K562 (cell line): ENCODE measurements around the gene MORC4. TPM values are rescaled to one million over a fixed set of nuclear protein-coding genes. Genes with fewer than 3 reads are reported as not detected.

Experiments
- ATAC-seq: fragments of 200-7000 bp; cut with Tn5 transposase; 3 replicates; pipeline ENCODE4 v1.9.1; 2020; ENCODE audit warnings: moderate library complexity
- BruUV-seq: library from RNA; stranded (reverse); fragments of 400-500 nt; replicated peaks from 2 replicates; lab custom pipeline; 2021; lab: Mats Ljungman, UMichigan
- CTCF ChIA-PET: fragments of 300-600 bp; formaldehyde crosslinking; extraction: SDS; loops from one replicate; lab custom pipeline; 2021; ENCODE audit warnings: low intra/inter-chr PET ratio; lab: Yijun Ruan, JAX
- POLR2A ChIA-PET: fragments of 300-600, 350-650 bp; sonication (Branson Sonifier 250); formaldehyde crosslinking; extraction: SDS; loops from one replicate; lab custom pipeline; 2021; ENCODE audit warnings: antibody characterized with exemption, inconsistent platforms; lab: Yijun Ruan, JAX
- DNase-seq, 4 experiments: peaks; one replicate each; pipeline versions ENCODE4 v3.0.0 to v3.0.0-alpha.2; 2011 to 2018; ENCODE audit warnings: low spot score in 3 of 4, mixed read lengths in 3 of 4; ENCODE audit errors: extremely low read depth in 1 of 4
- FAIRE-seq: peaks from 2 replicates; lab custom pipeline; 2011; peaks lifted over from hg19 to GRCh38; lab: Jason Lieb, UNC
- H2AFZ ChIP-seq: 2 replicates; pipeline ENCODE4 v1.6.0; 2011; ENCODE audit warnings: low read depth, low read length, control low read depth, inconsistent platforms
- H3K27ac ChIP-seq: fragments of 200-600 bp; 3 replicates; pipeline ENCODE4 v1.8.0; 2011; ENCODE audit warnings: low read depth, mild to moderate bottlenecking, control low read depth, inconsistent platforms, low read length, moderate library complexity, mixed read lengths; ENCODE audit errors: extremely low read depth
- H3K27me3 ChIP-seq, 2 experiments: fragments of 300-600 bp in 1 of 2; 2 replicates in 1 of 2; 3 replicates in 1 of 2; pipeline versions ENCODE4 v1.6.0 to v1.8.0; 2011; ENCODE audit warnings: inconsistent platforms in 2 of 2, low read length in 2 of 2, mild to moderate bottlenecking in 1 of 2, mixed read lengths in 1 of 2, moderate library complexity in 1 of 2; ENCODE audit not compliant: control insufficient read depth in 2 of 2, insufficient read depth in 2 of 2
- H3K36me3 ChIP-seq: fragments of 300-600 bp; 3 replicates; pipeline ENCODE4 v1.8.0; 2011; ENCODE audit warnings: mild to moderate bottlenecking, low read length, inconsistent platforms; ENCODE audit not compliant: control insufficient read depth, insufficient read depth
- H3K4me1 ChIP-seq, 2 experiments: fragments of 200-600 bp in 1 of 2; replicated peaks in 1 of 2; 2 replicates in 1 of 2; 3 replicates in 1 of 2; pipeline versions ENCODE4 v1.5.1 to v1.8.0; 2011; ENCODE audit warnings: inconsistent platforms in 2 of 2, low read length in 2 of 2, mild to moderate bottlenecking in 1 of 2, mixed read lengths in 1 of 2, moderate library complexity in 1 of 2; ENCODE audit not compliant: control insufficient read depth in 2 of 2, insufficient read depth in 2 of 2
- H3K4me2 ChIP-seq: 2 replicates; pipeline ENCODE4 v1.6.1; 2011; ENCODE audit warnings: low read length, control low read depth, inconsistent platforms, mixed read lengths; ENCODE audit not compliant: insufficient read depth
- H3K4me3 ChIP-seq: fragments of 200-600 bp; sonication (generic), shearing (Covaris generic); 2 replicates; pipeline ENCODE4 v1.5.1; 2016; ENCODE audit warnings: control low read depth, inconsistent platforms
- H3K79me2 ChIP-seq: fragments of 200-600 bp; 3 replicates; pipeline ENCODE4 v1.8.0; 2011; ENCODE audit warnings: low read length, inconsistent platforms; ENCODE audit not compliant: control insufficient read depth, insufficient read depth
- H3K9ac ChIP-seq, 2 experiments: 2 replicates each; pipeline versions ENCODE4 v1.6.0 to v1.6.1; 2011; ENCODE audit warnings: low read depth in 2 of 2, low read length in 2 of 2, control low read depth in 1 of 2, inconsistent platforms in 1 of 2, mild to moderate bottlenecking in 1 of 2, mixed read lengths in 1 of 2; ENCODE audit not compliant: insufficient read depth in 1 of 2
- H3K9me1 ChIP-seq: one replicate; pipeline ENCODE4 v1.6.0; 2011; ENCODE audit warnings: inconsistent platforms, mild to moderate bottlenecking, low read length, moderate library complexity; ENCODE audit not compliant: control insufficient read depth, insufficient read depth
- H3K9me3 ChIP-seq: replicated peaks from 2 replicates; pipeline ENCODE4 v1.5.1; 2011; ENCODE audit warnings: low read depth, low read length, inconsistent platforms; ENCODE audit not compliant: control insufficient read depth, insufficient read depth
- H4K20me1 ChIP-seq: replicated peaks from 2 replicates; pipeline ENCODE4 v1.6.1; 2011; ENCODE audit warnings: low read length, inconsistent platforms, mixed read lengths; ENCODE audit not compliant: control insufficient read depth, insufficient read depth
- RFX1 ChIP-seq: fragments of 450-650 bp; IDR thresholded peaks from 2 replicates; pipeline ENCODE4 v1.6.1; 2016; ENCODE audit warnings: mild to moderate bottlenecking, moderate library complexity
- ZNF133 ChIP-seq: fragments of 250-450 bp; sonication (Bioruptor Pico); IDR thresholded peaks from 2 replicates; pipeline ENCODE4 v1.4.0; 2020; ENCODE audit warnings: mild to moderate bottlenecking
- ZZZ3 ChIP-seq: fragments of 450-650 bp; IDR thresholded peaks from 2 replicates; pipeline ENCODE4 v1.6.1; 2016; ENCODE audit warnings: antibody characterized with exemption, mild to moderate bottlenecking, moderate library complexity
- WGBS: fragments of 100-300 bp; shearing (Covaris generic); methylation state at CpG from one replicate; pipeline ENCODE4 v1.1.6; 2016; ENCODE audit warnings: low coverage, mixed read lengths; ENCODE audit not compliant: insufficient coverage; ENCODE audit errors: missing lambda C conversion rate; 5-methylcytosine and 5-hydroxymethylcytosine counted together
- in situ Hi-C: fragments of 300-500 bp; cut with MboI; formaldehyde crosslinking; loops from 4 replicates; pipeline ENCODE4 v1.15.0; 2018; ENCODE audit warnings: inconsistent platforms, mixed read lengths
- intact Hi-C: fragments of 100-400 bp; cut with micrococcal nuclease; formaldehyde crosslinking; loops from 2 replicates; pipeline ENCODE4 v1.14.2; 2022
- polyA plus RNA-seq, 8 experiments: library from polyadenylated mRNA; depleted of rRNA in 4 of 8; stranded (reverse) in 5 of 8; unstranded in 3 of 8; fragments of >200 nt; fragmentation: Nextera tagmentation in 2 of 8; fragmentation: Illumina TruSeq in 1 of 8; extraction: Ambion mirVana in 2 of 8; extraction: Trizol in 1 of 8; gene quantifications; 2 replicates each; pipeline versions ENCODE4 v1.2.1 to v1.2.3, GENCODE V29; 2011 to 2014; ENCODE audit warnings: inconsistent platforms in 1 of 8, missing spikeins in 1 of 8
- total RNA-seq, 7 experiments: library from RNA; depleted of rRNA in 6 of 7; stranded (reverse); fragments of >200 nt in 6 of 7; fragmentation: Illumina TruSeq in 2 of 7; extraction: Trizol in 2 of 7; gene quantifications; 2 replicates each; pipeline versions ENCODE4 v1.2.1 to v1.2.3, GENCODE V29; 2011 to 2021; ENCODE audit warnings: low replicate concordance in 1 of 7

MORC4 gene
- total and polyA plus RNA-seq, 9 of the 15 experiments (the other 6 are each of a cell fraction or from before 2014, with no cell fraction given): 0.04 to 0.53 (median 0.18) TPM

DNA sequence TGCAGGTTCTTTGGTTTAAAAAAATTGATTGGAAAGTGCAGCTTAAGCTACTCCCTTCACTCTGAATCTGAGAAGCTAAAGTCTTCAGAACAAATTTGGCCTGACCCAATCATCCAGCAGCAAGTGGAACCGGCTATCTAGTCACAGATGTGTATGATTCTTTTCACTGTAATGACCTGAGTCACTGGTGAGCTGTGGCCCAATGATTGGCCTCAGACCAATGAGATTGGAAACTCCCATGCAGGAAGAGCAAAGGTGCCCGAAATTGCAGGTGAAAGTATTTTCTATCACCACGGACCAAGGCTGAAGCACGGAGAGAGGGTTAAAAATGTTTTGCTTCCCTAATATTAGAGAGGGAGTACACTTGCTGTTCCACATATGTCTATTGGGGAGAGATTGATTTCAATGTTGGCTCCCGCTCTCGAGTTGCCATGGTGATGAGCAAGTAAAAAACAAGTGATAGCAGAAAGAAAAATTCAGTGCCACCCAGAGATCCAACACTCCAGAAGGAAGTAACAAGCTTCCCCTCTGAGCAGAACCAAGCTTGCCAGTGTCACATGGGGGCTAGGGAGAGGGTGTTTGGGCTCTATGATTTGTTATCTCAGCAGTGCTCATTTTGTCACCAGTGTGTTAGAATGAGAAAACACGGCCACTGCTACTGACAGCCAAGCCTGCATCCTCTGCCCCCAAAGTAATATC is 108.1 kb downstream of the MORC4 start:
- H2AFZ ChIP-seq: no peak overlapping the region
- BruUV-seq: no TSS peak

More for the DNA sequence above, 108.1 kb downstream of the MORC4 start:
- ChIA-PET POLR2A (no interaction called here), CTCF (no interaction called here)
- Histone ChIP-seq H3K9me3 (no peaks in the 10 kb centered on the region), H4K20me1 (no peaks in the 10 kb centered on the region; the same call in 1 of the 2 replicates), H3K9ac (no peak overlapping the region), H3K4me3 (no peak overlapping the region), H3K36me3 (no peaks in the 10 kb centered on the region), H3K9me1 (no peaks in the 10 kb centered on the region), H3K27me3 (no peaks in the 10 kb centered on the region), H3K4me1 (no peaks in the 10 kb centered on the region), H3K4me2 (no peak overlapping the region), H3K27ac (no peak overlapping the region), H3K79me2 (no peaks in the 10 kb centered on the region)
- intact Hi-C loops: loop anchor here (5.0 to 10.0 kb wide), 5 partner anchors 133 to 1000 kb away; partner anchors contain the start of genes NCBP2L and TSC22D3
- in situ Hi-C loops: loop anchor here (25.0 kb wide), 1 partner anchor 995 kb away; no protein-coding TSS in a partner anchor
- 0% methylated on average over 6 of the region's 7 CpGs for WGBS
- TF ChIP-seq ZNF133 (CRISPR knock-in tag) (no peak), RFX1 (peak; percentile 35; the same call in 1 of the 2 replicates), ZZZ3 (no peak)
- DNase-seq: no peak
- FAIRE-seq: no peak
- ATAC-seq: no peak

Other genes starting within 250 kb of the MORC4 start
- 0.08 TPM in 1 of 2 replicates, not detected in the other for gene TBC1D8B, start 197.5 kb downstream of the MORC4 start, total RNA-seq (2014; rRNA removed)
- 0.10 and 0.18 TPM in 2 replicates for gene TBC1D8B, start 197.5 kb downstream of the MORC4 start, total RNA-seq (2014; rRNA removed; fragmentation: Illumina TruSeq; extraction: Trizol)
- gene TBC1D8B, start 197.5 kb downstream of the MORC4 start, total RNA-seq (2015; rRNA removed; fragmentation: Illumina TruSeq; extraction: Trizol): 0.07 and 0.11 TPM in 2 replicates
- gene TBC1D8B, start 197.5 kb downstream of the MORC4 start, total RNA-seq (2021): 0.07 and 0.16 TPM in 2 replicates
- 0.13 TPM in 1 of 2 replicates, not detected in the other for gene TBC1D8B, start 197.5 kb downstream of the MORC4 start, polyA plus RNA-seq (2011; rRNA removed)
- 0.19 and 0.36 TPM in 2 replicates for gene TBC1D8B, start 197.5 kb downstream of the MORC4 start, polyA plus RNA-seq (2014; fragmentation: Illumina TruSeq; extraction: Trizol)
- under 1 TPM; 0.04 to 0.08 TPM for gene TBC1D8B, start 197.5 kb downstream of the MORC4 start, polyA plus RNA-seq (2014; fragmentation: Nextera tagmentation; extraction: Ambion mirVana)
- 0.12 and 0.30 TPM in 2 replicates for gene TBC1D8B, start 197.5 kb downstream of the MORC4 start, polyA plus RNA-seq (2014; rRNA removed)
- gene RIPPLY1, start 96.9 kb downstream of the MORC4 start, total RNA-seq (2014; rRNA removed): not detected in 2 replicates
- gene RIPPLY1, start 96.9 kb downstream of the MORC4 start, total RNA-seq (2014; rRNA removed; fragmentation: Illumina TruSeq; extraction: Trizol): not detected in 2 replicates
- not detected in 2 replicates for gene RIPPLY1, start 96.9 kb downstream of the MORC4 start, total RNA-seq (2015; rRNA removed; fragmentation: Illumina TruSeq; extraction: Trizol)
- gene RIPPLY1, start 96.9 kb downstream of the MORC4 start, total RNA-seq (2021): not detected in 2 replicates
- not detected in 2 replicates for gene RIPPLY1, start 96.9 kb downstream of the MORC4 start, polyA plus RNA-seq (2011; rRNA removed)
- gene RIPPLY1, start 96.9 kb downstream of the MORC4 start, polyA plus RNA-seq (2014; fragmentation: Illumina TruSeq; extraction: Trizol): not detected in 2 replicates
- not detected for gene RIPPLY1, start 96.9 kb downstream of the MORC4 start, polyA plus RNA-seq (2014; fragmentation: Nextera tagmentation; extraction: Ambion mirVana)
- gene RIPPLY1, start 96.9 kb downstream of the MORC4 start, polyA plus RNA-seq (2014; rRNA removed): not detected in 2 replicates
- not detected in 2 replicates for gene CLDN2, start 79.8 kb downstream of the MORC4 start, total RNA-seq (2014; rRNA removed)
- gene CLDN2, start 79.8 kb downstream of the MORC4 start, total RNA-seq (2014; rRNA removed; fragmentation: Illumina TruSeq; extraction: Trizol): not detected in 2 replicates
- not detected in 2 replicates for gene CLDN2, start 79.8 kb downstream of the MORC4 start, total RNA-seq (2015; rRNA removed; fragmentation: Illumina TruSeq; extraction: Trizol)
- gene CLDN2, start 79.8 kb downstream of the MORC4 start, total RNA-seq (2021): not detected in 2 replicates
- gene CLDN2, start 79.8 kb downstream of the MORC4 start, polyA plus RNA-seq (2011; rRNA removed): not detected in 2 replicates
- gene CLDN2, start 79.8 kb downstream of the MORC4 start, polyA plus RNA-seq (2014; fragmentation: Illumina TruSeq; extraction: Trizol): not detected in 2 replicates
- gene CLDN2, start 79.8 kb downstream of the MORC4 start, polyA plus RNA-seq (2014; fragmentation: Nextera tagmentation; extraction: Ambion mirVana): not detected
- gene CLDN2, start 79.8 kb downstream of the MORC4 start, polyA plus RNA-seq (2014; rRNA removed): not detected in 2 replicates
- 13.7 and 15.2 TPM in 2 replicates for gene RBM41, start 118.6 kb upstream of the MORC4 start, total RNA-seq (2014; rRNA removed)
- 27.9 and 32.2 TPM in 2 replicates for gene RBM41, start 118.6 kb upstream of the MORC4 start, total RNA-seq (2014; rRNA removed; fragmentation: Illumina TruSeq; extraction: Trizol)
- 28.4 and 30.6 TPM in 2 replicates for gene RBM41, start 118.6 kb upstream of the MORC4 start, total RNA-seq (2015; rRNA removed; fragmentation: Illumina TruSeq; extraction: Trizol)
- 21.1 and 23.4 TPM in 2 replicates for gene RBM41, start 118.6 kb upstream of the MORC4 start, total RNA-seq (2021)
- 44.4 and 51.8 TPM in 2 replicates for gene RBM41, start 118.6 kb upstream of the MORC4 start, polyA plus RNA-seq (2011; rRNA removed)
- 25.3 and 34.9 TPM in 2 replicates for gene RBM41, start 118.6 kb upstream of the MORC4 start, polyA plus RNA-seq (2014; fragmentation: Illumina TruSeq; extraction: Trizol)
- gene RBM41, start 118.6 kb upstream of the MORC4 start, polyA plus RNA-seq (2014; fragmentation: Nextera tagmentation; extraction: Ambion mirVana): 10 to 100 TPM; 11.6 to 18.6 TPM
- 34.7 and 48.2 TPM in 2 replicates for gene RBM41, start 118.6 kb upstream of the MORC4 start, polyA plus RNA-seq (2014; rRNA removed)
- 35.5 and 43.6 TPM in 2 replicates for gene NUP62CL, start 206.2 kb upstream of the MORC4 start, total RNA-seq (2014; rRNA removed)
- gene NUP62CL, start 206.2 kb upstream of the MORC4 start, total RNA-seq (2014; rRNA removed; fragmentation: Illumina TruSeq; extraction: Trizol): 40.7 and 42.3 TPM in 2 replicates
- gene NUP62CL, start 206.2 kb upstream of the MORC4 start, total RNA-seq (2015; rRNA removed; fragmentation: Illumina TruSeq; extraction: Trizol): 41.1 and 43.1 TPM in 2 replicates
- 29.7 and 30.6 TPM in 2 replicates for gene NUP62CL, start 206.2 kb upstream of the MORC4 start, total RNA-seq (2021)
- gene NUP62CL, start 206.2 kb upstream of the MORC4 start, polyA plus RNA-seq (2011; rRNA removed): 82.9 and 101 TPM in 2 replicates
- gene NUP62CL, start 206.2 kb upstream of the MORC4 start, polyA plus RNA-seq (2014; fragmentation: Illumina TruSeq; extraction: Trizol): 37.9 and 42.3 TPM in 2 replicates
- 10 to 100 TPM; 42.7 to 44.6 TPM for gene NUP62CL, start 206.2 kb upstream of the MORC4 start, polyA plus RNA-seq (2014; fragmentation: Nextera tagmentation; extraction: Ambion mirVana)
- gene NUP62CL, start 206.2 kb upstream of the MORC4 start, polyA plus RNA-seq (2014; rRNA removed): 51.5 and 63.6 TPM in 2 replicates
- not detected in 2 replicates for gene DNAAF6, start 206.4 kb upstream of the MORC4 start, total RNA-seq (2014; rRNA removed)
- 0.15 TPM in 1 of 2 replicates, not detected in the other for gene DNAAF6, start 206.4 kb upstream of the MORC4 start, total RNA-seq (2014; rRNA removed; fragmentation: Illumina TruSeq; extraction: Trizol)
- 0.14 TPM in 1 of 2 replicates, not detected in the other for gene DNAAF6, start 206.4 kb upstream of the MORC4 start, total RNA-seq (2015; rRNA removed; fragmentation: Illumina TruSeq; extraction: Trizol)
- gene DNAAF6, start 206.4 kb upstream of the MORC4 start, total RNA-seq (2021): not detected in 2 replicates
- gene DNAAF6, start 206.4 kb upstream of the MORC4 start, polyA plus RNA-seq (2011; rRNA removed): 0.04 TPM in 1 of 2 replicates, not detected in the other
- not detected in 2 replicates for gene DNAAF6, start 206.4 kb upstream of the MORC4 start, polyA plus RNA-seq (2014; fragmentation: Illumina TruSeq; extraction: Trizol)
- gene DNAAF6, start 206.4 kb upstream of the MORC4 start, polyA plus RNA-seq (2014; fragmentation: Nextera tagmentation; extraction: Ambion mirVana): under 1 TPM; 0.06 to 0.17 TPM
- gene DNAAF6, start 206.4 kb upstream of the MORC4 start, polyA plus RNA-seq (2014; rRNA removed): not detected in 2 replicates